NCI-H2196 (cell line): Measurements from ENCODE around the gene NUDT22.

ENCODE experiments used
- DNase-seq: peaks from one replicate; lab custom pipeline; 2025; ENCODE audit not compliant: unreplicated experiment; lab: John Stamatoyannopoulos, UW

NUDT22 gene

DNA sequence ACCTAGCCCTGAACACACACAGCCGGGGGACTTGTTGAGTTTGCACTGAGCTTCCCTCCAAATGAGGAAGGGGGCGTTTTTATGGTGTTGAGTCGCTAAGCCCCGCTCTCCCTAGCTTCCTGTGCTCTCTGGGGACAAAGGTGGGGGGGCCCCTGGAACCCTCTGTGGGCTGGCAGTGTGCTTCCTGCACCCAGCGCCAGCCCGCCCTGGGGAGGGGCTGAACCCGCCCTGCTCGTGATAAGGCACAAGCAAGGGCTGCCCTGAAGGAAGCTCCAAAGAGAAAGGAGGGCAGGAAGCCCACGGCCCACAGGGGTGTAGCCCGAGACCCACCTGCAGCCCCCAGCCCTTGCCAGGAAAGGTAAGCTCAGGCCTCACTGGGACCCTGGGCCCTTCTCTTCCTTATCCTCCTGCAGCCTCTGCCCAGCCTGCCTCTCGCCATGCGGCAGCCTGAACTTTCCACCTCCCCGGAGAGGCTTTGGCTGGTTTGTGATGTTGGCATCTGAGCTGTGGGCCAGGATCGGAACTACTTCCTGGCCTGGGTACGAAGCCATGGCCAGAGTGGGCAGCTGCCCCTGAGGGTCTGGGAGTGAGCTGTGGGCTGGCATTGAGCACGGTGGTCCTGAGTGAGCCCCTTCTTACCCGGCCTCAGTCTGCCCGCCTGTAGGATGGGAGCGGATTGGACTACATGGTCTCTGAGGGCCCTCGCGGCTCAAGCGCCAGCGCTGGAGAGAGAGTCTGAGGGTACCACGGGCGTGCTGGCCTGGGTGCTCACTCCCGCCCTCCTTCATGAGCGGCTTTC lies 19.4 kb upstream of the NUDT22 start, which contains the start of gene FERMT3:
Gene FERMT3, plus strand, starts transcription at position 265 of the 799 bp plus-strand sequence. CDS start 644 bp downstream, outside the sequence.
- DNase-seq = no peak

DNA sequence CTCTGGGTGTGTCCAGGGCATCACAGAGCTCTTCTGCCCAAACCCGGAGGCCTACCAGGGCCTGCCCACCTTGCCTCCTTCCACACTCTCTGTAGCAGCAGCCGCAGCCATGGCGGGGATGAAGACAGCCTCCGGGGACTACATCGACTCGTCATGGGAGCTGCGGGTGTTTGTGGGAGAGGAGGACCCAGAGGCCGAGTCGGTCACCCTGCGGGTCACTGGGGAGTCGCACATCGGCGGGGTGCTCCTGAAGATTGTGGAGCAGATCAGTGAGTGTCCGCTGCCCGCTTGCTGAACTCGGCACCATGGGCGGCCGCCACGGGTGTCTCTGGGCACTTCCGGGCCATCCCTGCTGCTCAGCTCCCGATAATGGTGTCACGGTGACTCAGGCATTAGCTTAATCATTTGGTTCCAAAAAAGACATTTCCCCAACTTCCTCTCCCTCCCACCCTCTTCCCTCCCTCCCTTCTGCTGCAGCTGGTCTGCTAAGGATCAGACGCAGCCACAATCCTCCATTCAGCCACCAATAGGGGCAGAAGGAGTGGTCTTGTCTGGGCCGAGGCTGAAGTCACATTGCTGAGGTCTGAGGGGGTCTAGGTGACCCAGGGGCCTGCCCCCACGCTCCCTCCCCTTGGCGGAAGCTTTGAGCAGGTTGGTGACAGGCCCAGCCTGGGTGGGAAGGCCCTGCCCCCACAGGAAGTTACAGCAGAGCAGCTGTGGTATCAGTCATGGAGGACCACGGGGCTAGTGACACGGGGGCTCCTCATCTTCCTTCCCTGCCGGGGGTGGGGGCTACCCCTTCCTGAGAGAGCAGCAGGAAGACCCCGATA lies 18.6 kb upstream of the NUDT22 start:
- no peak for DNase-seq

DNA sequence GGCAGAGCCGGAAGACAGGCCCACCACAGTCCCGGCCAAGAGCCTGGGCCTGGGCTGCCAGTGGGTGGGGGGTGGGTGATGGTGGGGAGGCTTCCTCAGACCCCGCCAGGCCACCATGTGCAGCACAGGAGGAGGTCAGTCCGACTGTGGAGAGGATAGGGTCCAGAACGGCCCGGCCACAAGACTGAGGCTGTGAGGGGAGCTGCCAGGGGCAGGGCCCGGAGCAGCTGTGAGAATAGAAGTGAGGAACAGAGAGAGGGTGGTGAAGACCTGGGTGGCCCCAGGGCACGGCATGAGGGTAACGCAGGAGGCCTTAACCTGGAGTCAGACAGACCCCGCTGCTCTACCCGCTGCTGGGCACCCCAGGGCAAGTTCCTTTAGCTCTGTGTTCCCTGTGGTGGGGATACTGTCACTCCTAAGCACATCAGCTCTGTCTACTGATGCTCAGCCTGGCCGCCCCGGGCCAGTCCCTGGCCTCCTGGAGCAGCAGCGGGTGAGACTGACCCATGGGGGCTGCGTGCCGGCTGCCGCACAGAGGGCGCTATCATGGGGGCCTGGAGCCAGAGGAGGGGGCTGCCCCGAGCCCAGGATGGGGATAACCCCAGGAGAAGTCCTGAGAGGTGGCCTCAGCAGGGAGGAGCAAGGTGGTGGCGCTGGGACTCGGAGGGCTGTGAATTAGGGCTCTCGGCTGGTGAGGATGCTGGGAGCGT lies 17.8 kb upstream of the NUDT22 start:
- no peak for DNase-seq

DNA sequence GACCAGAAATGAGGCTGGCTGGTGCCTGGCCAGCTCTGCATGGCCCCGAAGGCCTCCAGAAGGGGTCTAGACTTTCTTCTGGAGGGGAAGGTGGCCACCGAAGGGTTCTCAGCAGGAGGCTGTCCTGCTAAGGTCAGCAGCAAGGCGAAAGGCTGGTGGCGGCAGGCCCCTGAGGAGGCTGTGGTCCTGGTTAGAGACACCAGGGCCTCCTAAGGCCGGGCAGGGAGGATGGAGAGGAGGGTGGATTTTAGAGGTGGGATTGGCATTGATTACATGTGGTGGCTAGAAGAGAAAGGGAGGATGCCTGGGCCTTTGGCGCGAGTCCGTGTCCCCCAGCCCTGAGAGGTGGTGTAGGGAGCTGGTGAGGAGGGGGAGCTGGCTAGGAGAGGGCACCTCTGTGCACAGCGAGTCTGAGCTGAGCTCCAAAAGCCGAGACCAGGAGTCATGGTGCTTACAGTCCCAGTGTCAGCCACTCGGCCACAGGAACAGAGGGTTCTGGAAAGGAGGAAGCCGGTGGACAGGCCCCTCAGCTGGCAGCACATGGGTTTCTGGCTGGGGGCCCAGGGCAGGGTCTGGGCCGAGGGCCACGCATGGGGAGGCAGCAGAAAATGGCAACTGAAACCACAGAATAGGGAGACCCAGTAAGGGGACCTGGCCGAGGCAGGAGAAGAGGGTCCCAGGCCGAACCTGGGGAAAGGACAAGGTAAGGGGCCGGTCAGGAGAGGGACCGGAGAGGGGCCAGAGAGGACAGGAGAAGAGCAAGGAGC lies 17.1 kb upstream of the NUDT22 start:
- DNase-seq = no peak

DNA sequence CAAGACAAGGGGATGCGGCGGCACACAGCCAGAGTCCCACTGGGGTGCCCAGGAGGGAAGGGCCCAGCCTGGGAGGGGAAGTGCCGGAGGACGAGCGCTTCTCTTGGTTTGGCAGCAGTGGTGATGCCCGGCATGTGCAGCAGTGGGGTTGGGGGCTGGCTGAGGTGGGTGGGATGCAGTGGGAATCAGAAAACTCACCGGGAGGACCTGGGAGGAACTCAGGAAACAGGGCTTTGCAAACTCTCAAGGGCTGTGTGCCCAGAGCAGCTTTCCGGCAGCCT lies 16.6 kb upstream of the NUDT22 start:
- no peak for DNase-seq

DNA sequence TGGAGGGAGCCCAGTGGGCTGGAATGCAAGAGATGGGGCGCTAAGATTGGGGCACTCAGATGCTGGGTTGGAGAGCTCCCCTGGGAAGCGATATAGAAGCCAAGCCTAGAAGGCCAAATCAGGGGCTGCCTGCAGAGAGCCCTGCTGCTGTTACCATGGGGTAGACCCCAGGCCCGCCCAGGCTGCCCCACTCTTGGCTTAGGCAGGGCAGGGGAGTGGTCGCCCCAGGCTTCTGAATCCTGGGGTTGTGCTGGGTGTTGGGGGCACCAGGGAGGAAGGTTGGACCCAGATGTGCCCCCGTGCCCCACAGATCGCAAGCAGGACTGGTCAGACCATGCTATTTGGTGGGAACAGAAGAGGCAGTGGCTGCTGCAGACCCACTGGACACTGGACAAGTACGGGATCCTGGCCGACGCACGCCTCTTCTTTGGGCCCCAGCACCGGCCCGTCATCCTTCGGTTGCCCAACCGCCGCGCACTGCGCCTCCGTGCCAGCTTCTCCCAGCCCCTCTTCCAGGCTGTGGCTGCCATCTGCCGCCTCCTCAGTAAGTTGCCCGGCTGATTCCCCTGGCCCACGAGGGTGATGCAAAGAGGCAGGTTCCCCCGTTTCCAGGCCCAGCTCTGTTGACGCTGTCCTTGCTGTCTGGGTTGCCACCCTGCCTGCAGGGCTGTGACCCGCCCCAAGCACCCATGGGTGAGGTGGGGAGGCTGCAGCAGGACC lies 15.6 kb upstream of the NUDT22 start:
- DNase-seq = no peak

DNA sequence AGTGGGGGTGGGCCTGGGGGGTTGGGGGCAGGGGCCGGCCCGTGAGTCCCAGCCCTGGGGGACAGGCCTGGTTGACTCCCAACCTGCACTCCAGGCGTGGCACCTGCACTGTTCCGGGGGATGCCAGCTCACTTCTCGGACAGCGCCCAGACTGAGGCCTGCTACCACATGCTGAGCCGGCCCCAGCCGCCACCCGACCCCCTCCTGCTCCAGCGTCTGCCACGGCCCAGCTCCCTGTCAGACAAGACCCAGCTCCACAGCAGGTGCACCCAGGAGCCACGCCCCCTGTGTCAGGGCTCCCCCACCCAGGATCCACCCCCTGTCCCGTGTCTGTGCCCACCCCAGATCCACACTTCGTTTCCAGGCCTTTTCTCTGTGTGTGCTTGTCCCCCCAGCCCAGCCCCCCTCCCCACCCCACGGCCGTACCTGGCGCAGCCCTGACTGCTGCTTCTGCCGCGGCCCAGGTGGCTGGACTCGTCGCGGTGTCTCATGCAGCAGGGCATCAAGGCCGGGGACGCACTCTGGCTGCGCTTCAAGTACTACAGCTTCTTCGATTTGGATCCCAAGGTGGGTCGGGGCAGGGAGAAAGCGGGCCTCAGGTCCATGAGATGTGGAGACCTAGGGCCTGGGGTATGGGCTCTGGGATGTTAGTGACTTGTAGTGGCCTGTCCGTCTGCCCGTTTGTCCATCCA lies 14.7 kb upstream of the NUDT22 start:
- DNase-seq = no peak

DNA sequence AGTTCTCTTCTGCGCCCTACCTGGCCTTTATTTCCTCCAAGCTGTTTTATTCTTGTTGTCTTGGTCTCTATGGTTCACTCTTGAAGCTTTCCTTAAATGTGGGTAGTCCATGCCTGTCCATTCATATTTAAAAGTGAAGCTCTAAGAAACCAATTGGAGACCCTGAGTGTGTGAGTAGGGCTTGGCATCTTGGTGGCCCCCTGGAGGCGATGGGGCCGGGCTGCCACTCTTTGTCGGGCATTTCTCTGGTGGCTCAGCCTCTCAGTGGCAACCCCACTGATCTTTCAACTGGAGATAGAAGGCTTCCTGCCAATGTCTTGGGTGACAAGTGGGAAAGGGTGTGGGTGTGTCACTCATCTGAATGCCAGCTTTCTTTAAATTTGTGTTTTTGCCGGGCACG lies 9.2 kb upstream of the NUDT22 start:
- no peak for DNase-seq

DNA sequence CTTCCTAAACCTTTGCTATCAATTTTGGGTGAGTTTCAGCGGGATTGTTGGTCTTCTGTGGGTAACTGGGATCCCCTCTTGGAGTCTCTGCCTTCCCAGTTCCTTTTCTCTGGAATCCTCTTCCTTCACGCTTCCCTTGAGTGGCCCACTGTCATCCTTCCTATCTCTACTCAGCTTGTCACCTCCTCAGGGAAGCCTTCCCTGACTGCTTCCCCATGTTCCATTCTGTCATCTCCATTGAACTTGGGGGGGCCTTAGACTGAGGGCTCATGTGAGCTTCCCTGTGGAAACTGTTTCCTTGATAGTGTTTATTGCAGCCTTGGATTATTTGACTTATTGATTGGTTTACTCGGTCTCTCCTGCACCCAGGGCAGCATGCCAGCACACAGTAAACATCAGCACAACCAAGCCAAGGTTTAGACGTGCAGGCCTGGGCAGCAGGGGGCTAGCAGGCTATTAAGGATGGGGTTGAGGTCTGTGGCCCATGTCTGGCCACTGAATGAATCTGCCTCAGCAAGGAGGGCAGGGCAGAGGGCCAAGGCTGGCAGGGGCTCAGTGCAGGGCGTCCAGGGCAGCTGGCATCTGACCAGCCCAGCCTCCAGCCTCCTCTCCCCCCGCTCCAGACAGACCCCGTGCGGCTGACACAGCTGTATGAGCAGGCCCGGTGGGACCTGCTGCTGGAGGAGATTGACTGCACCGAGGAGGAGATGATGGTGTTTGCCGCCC lies 7.3 kb upstream of the NUDT22 start:
- DNase-seq = no peak

DNA sequence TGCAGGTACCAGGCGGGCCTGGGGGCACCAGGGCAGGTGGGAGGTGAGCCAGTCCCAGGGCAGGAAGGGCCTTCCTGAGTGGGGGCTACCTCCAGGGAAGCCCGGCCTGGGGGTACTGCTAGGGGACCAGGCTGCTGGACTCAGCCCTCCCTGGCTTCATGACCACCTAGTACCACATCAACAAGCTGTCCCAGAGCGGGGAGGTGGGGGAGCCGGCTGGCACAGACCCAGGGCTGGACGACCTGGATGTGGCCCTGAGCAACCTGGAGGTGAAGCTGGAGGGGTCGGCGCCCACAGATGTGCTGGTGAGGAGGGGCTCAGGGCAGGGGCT lies 6.8 kb upstream of the NUDT22 start:
- no peak for DNase-seq

DNA sequence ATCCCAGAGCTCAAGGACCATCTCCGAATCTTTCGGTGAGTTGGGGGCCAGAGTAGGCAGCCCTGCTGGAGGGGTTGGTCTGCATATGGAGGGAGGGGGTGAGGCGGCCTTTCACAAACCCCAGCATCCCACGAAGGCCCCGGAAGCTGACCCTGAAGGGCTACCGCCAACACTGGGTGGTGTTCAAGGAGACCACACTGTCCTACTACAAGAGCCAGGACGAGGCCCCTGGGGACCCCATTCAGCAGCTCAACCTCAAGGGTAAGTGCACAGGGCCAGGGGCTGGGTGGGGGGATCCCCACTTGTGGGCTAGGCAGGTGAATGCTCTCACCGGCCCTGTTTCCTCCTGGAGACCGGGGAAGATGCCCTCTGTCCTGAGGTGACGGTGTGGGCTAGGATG lies 6.3 kb upstream of the NUDT22 start:
- DNase-seq = no peak

DNA sequence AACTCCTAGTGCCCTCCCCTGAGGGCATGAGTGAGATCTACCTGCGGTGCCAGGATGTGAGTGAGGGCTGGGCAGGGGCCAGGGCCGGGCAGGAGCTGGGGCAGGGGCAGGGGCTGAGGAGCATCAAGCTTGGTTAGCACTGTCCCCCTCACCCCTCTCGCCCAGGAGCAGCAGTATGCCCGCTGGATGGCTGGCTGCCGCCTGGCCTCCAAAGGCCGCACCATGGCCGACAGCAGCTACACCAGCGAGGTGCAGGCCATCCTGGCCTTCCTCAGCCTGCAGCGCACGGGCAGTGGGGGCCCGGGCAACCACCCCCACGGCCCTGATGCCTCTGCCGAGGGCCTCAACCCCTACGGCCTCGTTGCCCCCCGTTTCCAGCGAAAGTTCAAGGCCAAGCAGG lies 5.8 kb upstream of the NUDT22 start:
- DNase-seq = no peak

DNA sequence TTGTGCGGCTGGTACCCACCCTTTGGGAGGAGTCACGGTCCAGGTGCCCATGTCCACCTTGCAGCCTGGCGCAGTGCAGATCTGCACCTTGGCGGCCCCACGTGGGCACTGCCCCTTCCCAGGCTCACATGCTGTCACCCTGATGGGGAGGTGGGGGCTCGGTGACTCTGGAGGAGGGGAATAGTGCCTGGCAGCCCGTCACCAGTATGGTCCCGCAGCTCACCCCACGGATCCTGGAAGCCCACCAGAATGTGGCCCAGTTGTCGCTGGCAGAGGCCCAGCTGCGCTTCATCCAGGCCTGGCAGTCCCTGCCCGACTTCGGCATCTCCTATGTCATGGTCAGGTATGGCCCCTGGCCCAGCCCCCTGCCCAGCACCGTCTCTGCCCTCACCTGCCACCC lies 5.3 kb upstream of the NUDT22 start:
- DNase-seq = no peak

DNA sequence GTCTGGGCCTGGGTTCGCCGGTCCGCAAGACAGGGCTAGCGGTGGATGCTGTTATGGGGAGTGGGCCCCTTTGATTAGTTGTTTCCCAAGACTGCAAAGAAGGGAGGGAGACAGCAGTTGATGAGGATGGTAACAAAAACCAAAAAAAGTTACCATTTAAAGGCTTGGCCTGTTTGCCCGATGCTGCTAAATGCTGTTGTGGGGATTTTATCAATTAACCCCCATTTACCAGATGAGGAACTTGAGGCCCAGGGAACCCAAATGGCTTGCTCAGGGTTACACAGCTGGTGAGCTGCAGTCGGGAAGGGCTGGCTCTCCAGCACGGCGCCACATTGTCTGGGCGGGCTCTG lies 3.4 kb upstream of the NUDT22 start:
- no peak for DNase-seq

DNA sequence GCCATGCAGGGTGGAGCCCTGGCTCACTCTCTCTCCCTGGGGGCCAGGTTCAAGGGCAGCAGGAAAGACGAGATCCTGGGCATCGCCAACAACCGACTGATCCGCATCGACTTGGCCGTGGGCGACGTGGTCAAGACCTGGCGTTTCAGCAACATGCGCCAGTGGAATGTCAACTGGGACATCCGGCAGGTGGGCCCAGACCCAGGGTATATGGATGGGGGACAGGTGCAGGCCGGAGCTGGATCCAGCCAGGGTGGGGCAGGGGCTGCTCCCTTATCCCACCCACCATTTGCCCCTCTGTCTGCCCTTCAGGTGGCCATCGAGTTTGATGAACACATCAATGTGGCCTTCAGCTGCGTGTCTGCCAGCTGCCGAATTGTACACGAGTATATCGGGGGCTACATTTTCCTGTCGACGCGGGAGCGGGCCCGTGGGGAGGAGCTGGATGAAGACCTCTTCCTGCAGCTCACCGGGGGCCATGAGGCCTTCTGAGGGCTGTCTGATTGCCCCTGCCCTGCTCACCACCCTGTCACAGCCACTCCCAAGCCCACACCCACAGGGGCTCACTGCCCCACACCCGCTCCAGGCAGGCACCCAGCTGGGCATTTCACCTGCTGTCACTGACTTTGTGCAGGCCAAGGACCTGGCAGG lies 2.9 kb upstream of the NUDT22 start:
- DNase-seq = no peak

DNA sequence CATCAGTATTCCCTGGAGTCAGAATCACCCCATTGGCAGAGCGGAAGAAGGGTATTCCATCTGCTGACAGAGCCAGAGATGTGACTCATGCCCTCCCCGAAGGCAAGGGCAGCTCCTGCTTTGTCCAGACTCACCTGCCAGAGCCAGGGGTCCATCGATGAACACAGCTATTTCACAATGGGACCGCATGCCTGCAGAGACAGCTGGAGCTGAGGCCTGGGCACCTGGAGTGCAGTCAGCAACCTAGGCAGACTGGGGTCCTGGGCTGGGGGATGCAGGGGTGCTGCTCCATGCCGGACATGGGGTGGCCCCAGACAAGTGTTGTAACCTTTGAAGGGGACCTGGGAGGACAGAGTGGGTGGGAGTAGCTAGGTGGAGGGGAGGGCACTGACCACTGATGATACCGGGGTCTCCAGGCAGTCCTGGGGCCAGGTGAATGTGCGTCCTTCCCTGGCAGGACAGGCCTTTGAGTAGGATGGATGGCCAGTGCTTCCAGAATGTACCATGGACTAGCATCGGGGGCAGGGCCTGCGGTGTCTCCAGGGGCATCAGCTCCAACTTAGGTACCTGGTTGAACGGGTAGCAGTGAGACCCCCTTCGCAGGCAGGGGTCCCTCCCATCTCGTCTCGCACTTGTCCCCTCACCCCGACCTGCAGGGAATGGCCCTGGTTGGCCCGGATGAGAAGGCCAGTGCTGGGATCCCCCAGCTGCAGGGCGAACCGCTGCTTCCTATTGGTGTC lies 1.8 kb upstream of the NUDT22 start:
- DNase-seq = no peak

DNA sequence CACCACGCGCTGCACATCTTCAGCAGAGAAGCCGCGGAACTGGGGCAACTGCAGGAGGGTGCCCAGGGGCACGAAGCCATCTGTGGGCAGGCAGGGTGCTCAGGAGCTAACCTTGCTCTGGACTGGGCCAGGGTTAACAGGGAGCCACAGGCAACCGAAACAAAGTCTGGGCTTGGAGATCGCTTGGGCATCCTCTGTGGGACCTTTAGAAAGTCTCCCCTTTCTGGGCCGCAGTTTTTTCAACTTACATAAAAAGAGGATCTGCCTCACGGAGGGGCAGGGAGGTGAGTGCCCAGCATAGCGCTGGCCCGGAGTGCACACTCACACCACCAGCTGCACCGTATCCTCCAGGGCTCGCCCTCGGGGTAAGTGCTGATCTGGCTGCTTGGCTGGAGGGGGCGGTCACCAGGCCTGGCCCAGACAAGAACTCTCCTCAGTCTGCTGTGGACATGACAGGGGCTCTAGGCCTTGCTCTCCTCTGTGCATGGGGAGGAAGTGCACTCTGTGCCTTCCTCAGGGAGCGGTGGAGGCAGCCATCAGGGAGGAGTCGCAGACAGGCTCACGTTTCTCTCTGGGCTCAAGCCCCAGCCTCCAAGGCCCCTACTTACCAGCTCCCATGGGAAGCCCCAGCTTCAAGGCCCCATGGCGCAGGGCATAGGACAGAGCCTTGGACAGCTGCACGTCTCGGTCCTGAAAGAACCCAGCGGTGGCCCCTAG lies 1.0 kb upstream of the NUDT22 start:
- no peak for DNase-seq
